Measurements from ENCODE around the gene DAB1.
"Not testable (repeated sequence)": the region's sequence is repeated elsewhere in the genome, so short reads cannot be mapped to it uniquely, and the experiment has no call there.

The DAB1 gene

GRCh38 chr1:57088653-57089052, 335.2 kb downstream of the DAB1 start:
- no peak overlapping the region for H3K4me3 ChIP-seq (replicated peaks; ENCODE audit: insufficient read depth, low read length)
- no peak overlapping the region for H3K27ac ChIP-seq (replicated peaks)
- no peaks in the 10 kb centered on the region for H3K27me3 ChIP-seq (ENCODE audit: insufficient read depth, poor library complexity, severe bottlenecking)
- DNase-seq (ENCODE audit: low read depth in 1 of 2, low spot score in 1 of 2): no peak
- TF ChIP-seq SPI1 (IDR thresholded peaks at IDR 0.05; ENCODE audit: borderline replicate concordance, low read depth) (no peak), GABPA (IDR thresholded peaks at IDR 0.05; ENCODE audit: low read depth) (no peak), REST (IDR thresholded peaks at IDR 0.05; ENCODE audit: insufficient replicate concordance, low read depth) (no peak)

- H3K4me3 ChIP-seq (replicated peaks; ENCODE audit: insufficient read depth, low read length); H3K27ac ChIP-seq (replicated peaks); H3K27me3 ChIP-seq (ENCODE audit: insufficient read depth, poor library complexity, severe bottlenecking); DNase-seq (ENCODE audit: low read depth in 1 of 2, low spot score in 1 of 2): not testable (repeated sequence)
Measured at GRCh38 chr1:57087660-57088059, 336.2 kb downstream of the DAB1 start.

GRCh38 chr1:57086154-57086553, 337.7 kb downstream of the DAB1 start:
- Histone ChIP-seq H3K4me3 (replicated peaks; ENCODE audit: insufficient read depth, low read length) (no peak overlapping the region), H3K27me3 (ENCODE audit: insufficient read depth, poor library complexity, severe bottlenecking) (no peaks in the 10 kb centered on the region), H3K27ac (replicated peaks) (no peak overlapping the region)
- no peak for TF ChIP-seq REST (IDR thresholded peaks at IDR 0.05; ENCODE audit: insufficient replicate concordance, low read depth)
- TF ChIP-seq POLR2AphosphoS5 (IDR thresholded peaks at IDR 0.05; ENCODE audit: low read depth): no peak
- TF ChIP-seq GABPA (IDR thresholded peaks at IDR 0.05; ENCODE audit: low read depth): no peak
- TF ChIP-seq SPI1 (IDR thresholded peaks at IDR 0.05; ENCODE audit: borderline replicate concordance, low read depth): no peak
- no peak for DNase-seq (ENCODE audit: low read depth in 1 of 2, low spot score in 1 of 2)

- no peak for DNase-seq (ENCODE audit: low read depth in 1 of 2, low spot score in 1 of 2)
- TF ChIP-seq REST (IDR thresholded peaks at IDR 0.05; ENCODE audit: insufficient replicate concordance, low read depth): no peak
- TF ChIP-seq GABPA (IDR thresholded peaks at IDR 0.05; ENCODE audit: low read depth): no peak
- no peak for TF ChIP-seq POLR2AphosphoS5 (IDR thresholded peaks at IDR 0.05; ENCODE audit: low read depth)
- no peak for TF ChIP-seq CTCF (IDR thresholded peaks at IDR 0.05; ENCODE audit: insufficient read depth, low read length)
- TF ChIP-seq SPI1 (IDR thresholded peaks at IDR 0.05; ENCODE audit: borderline replicate concordance, low read depth): no peak
- H3K27me3 ChIP-seq (ENCODE audit: insufficient read depth, poor library complexity, severe bottlenecking): no peaks in the 10 kb centered on the region
- no peak overlapping the region for H3K4me3 ChIP-seq (replicated peaks; ENCODE audit: insufficient read depth, low read length)
- H3K27ac ChIP-seq (replicated peaks): no peak overlapping the region
Measured at GRCh38 chr1:57084701-57085100, 339.2 kb downstream of the DAB1 start.

Data from HL-60 (cell line).